HG02588 (cell line): ENCODE measurements around the gene IL13.

Experiments used
- ATAC-seq: cut with Tn5 transposase; IDR thresholded peaks from one replicate; pipeline ENCODE4 v1.9.1; 2021; ENCODE audit warnings: mild to moderate bottlenecking, moderate library complexity; ENCODE audit not compliant: unreplicated experiment

The IL13 gene

GRCh38 chr5:132655821-132656773 is 1.9 kb upstream of the IL13 start:
- ATAC-seq: no peak

DNA sequence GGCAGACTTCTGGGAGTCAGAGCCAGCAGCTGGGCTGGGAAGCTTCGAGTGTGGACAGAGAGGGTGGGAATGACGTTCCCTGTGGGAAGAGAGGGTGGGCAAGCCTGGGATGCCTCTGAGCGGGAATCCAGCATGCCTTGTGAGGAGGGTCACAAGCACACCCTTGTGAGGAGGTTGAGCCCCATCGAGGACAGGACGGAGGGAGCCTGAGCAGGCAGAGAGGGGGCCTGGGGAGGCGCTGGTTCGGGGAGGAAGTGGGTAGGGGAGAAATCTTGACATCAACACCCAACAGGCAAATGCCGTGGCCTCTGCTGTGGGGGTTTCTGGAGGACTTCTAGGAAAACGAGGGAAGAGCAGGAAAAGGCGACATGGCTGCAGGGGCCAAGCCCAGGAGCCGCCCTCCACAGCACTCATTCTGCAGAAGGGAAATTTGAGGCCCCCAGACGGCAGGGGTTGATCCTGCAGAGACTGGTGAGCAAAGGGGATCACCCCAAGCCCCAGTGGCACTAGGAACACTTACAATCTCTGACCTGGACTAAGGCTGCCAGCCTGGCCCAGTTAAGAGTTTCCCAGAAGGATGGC is 1.1 kb upstream of the IL13 start:
- no peak for ATAC-seq

GRCh38 chr5:132658381-132659302 is 669 bp downstream of the IL13 start:
- no peak for ATAC-seq

GRCh38 chr5:132659598-132660493 is 1.9 kb downstream of the IL13 start:
- ATAC-seq: no peak

- ATAC-seq: no peak
These were observed 3.4 kb downstream of the IL13 start for GRCh38 chr5:132661231-132662003.

DNA sequence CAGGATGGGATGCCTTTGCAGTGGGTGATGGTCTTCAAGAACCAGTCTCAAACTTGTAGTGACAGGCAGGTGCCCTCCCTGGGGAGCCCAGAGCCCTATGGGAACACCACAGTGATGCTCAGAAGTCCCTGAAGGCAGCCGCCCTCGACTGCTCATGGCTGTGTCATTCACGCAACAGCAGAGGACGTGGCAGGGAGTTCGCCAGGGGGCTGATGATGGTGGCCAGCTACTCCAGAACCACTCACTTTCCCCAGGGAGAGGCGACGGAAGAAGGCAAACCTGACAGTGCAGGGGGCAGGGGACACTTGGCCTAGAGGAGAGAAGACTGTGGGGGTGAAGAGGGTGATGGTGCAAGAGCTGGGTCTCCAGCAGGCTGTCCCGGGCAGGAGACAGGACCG is 4.0 kb downstream of the IL13 start:
- ATAC-seq: no peak

- ATAC-seq: peak; percentile 54
These were observed 5.2 kb downstream of the IL13 start for GRCh38 chr5:132662925-132663770.

DNA sequence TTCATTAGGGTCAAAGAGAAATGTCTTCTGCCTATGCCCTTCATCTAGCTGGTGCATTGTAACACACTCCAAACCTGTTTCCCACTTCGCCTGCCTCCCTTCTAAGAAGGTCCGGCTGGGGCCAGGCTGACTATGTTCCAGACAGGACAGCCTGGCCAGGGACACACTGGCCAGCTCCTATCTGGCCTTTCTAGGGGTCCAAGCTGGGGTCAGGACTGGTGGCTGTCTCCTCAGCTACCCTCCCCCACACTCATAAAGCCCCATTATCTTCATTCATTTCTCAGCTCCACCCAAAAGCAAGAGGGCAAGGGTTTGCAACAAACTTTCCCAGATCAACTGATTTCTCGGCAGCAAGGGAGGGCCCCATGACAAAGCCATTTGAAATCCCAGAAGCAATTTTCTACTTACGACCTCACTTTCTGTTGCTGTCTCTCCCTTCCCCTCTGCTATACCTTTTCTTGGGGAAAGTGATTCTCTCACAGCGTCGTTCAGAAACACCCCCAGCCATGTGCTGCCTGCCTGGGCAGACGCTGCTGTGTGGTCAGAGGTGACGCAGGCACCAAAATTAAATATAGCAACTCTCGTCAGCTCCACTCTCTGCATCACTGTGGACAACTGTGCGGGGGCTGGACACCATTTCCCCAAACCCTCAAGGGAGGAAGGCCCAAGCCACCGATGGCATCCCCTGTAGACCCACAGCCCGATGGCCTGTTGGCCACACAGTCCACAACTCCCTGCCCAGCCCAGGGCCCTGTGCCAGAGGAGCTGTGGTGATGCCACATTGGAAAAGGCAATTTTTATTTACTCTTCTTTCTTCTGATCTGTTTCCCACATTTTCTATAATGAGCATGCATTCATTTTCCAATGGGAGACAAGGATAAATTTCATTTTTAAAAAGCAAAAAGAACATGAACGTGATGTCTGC is 6.1 kb downstream of the IL13 start:
- ATAC-seq: peak; percentile 64

- no peak for ATAC-seq
These were observed 6.8 kb downstream of the IL13 start for GRCh38 chr5:132664696-132665209.

DNA sequence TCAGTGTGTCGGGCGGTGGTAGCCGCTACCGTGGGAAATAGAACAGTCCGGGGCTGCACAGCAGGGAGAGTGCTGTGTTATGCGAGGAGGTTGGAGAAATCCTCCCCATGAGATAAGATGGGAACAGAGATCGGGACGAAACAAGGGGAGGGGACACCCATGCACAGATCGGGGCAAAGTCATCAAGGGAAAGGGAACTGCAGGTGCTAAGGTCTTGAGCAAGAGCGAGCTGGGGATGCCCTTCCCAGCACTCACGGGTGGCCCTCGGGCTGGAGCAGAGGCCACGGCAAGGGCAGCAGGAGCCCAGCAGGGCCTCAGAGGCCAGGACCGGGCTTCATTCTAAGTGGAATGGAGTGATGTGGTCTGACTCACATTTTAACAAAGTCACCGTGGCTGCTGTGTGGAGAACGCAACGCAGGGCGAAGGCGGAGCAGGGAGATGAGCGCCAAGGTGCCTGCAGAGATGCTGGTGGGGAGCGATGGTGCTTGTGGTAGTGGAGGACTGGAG is 7.7 kb downstream of the IL13 start:
- ATAC-seq: no peak

- ATAC-seq: no peak
These were observed 8.5 kb downstream of the IL13 start for GRCh38 chr5:132666310-132667123.

GRCh38 chr5:132667309-132667708 is 9.3 kb downstream of the IL13 start:
- ATAC-seq: no peak

GRCh38 chr5:132667761-132668705 is 10.1 kb downstream of the IL13 start:
- ATAC-seq: no peak

DNA sequence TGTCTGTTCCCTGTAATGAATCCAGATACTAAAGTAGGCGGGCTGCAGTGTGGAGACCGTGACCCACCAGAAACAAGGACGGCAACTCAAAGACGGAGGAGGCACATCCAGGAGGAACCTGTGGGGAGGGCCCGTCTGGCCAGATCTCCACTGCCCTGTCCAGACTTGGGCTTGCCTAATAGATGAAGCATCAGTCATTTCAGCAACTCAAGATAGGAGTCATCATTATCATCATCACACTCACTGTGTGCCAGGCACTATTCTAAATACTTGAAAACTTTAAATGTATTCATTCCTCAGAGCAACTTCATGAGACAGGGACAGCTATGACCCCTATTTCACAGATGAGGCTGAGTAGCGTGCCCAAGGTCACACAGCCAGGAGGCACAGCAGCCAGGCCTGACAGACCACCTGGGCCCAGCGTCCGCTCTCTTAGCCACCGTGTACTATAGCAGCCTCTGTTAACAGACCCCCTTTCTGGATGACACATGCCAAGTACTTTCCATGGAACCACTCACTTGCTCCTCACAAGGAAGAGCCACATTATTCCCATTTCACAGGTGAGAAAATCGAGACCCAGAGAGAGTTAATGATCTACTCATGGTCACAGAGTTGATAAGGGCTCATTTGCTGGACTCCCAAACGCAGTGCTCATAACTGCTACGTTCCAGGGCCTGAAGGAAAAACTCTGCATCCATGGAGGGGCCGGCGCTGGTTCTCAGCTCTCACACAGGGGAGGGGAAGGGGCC is 10.9 kb downstream of the IL13 start:
- no peak for ATAC-seq

GRCh38 chr5:132669455-132669820 is 11.5 kb downstream of the IL13 start:
- ATAC-seq: no peak
